ENCODE data around the gene SLC5A12.

SLC5A12 gene

DNA sequence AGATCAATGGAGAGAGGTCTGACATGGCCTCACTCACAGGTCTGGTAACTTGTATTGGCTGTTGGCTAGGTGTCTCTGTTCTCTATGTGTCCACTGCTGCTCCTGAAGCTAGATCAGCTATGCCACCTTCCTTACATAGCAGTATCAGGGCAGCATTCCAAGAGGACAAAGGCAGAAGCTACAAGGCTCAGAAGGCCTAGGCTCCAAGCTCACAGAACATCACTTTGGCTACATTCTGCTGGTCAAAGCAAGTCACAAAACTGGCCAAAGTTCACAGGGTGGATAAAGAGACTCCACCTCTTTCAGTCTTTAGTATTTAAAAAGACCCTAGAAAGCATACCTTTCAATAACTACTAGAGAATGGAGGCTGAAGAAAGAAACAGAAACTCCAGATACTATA lies 4.1 kb downstream of the SLC5A12 start:
- no peak for TF ChIP-seq CTCF (IDR thresholded peaks at IDR 0.05; ENCODE audit: low read depth, low read length, missing control alignments)
- no peak overlapping the region for H3K27ac ChIP-seq
- in situ Hi-C loops (cut with HindIII; ENCODE audit: low pct_ligation_motif_present, low sequenced_read_pairs), result no loop called here
- H3K27me3 ChIP-seq (replicated peaks), result no peaks in the 10 kb centered on the region
- DNase-seq, result no peak
- H3K36me3 ChIP-seq (replicated peaks), result no peaks in the 10 kb centered on the region
- no peak overlapping the region for H3K4me3 ChIP-seq (ENCODE audit: low read depth, low read length)

GRCh38 chr11:26715133-26715532 lies 6.7 kb downstream of the SLC5A12 start:
- in situ Hi-C loops (cut with HindIII; ENCODE audit: low pct_ligation_motif_present, low sequenced_read_pairs), result no loop called here
- Histone ChIP-seq H3K4me3 (ENCODE audit: low read depth, low read length) (no peak overlapping the region), H3K36me3 (replicated peaks) (no peaks in the 10 kb centered on the region), H3K27me3 (replicated peaks) (no peaks in the 10 kb centered on the region), H3K27ac (no peak overlapping the region)
- TF ChIP-seq CTCF (IDR thresholded peaks at IDR 0.05; ENCODE audit: low read depth, low read length, missing control alignments), result no peak
- DNase-seq, result no peak

DNA sequence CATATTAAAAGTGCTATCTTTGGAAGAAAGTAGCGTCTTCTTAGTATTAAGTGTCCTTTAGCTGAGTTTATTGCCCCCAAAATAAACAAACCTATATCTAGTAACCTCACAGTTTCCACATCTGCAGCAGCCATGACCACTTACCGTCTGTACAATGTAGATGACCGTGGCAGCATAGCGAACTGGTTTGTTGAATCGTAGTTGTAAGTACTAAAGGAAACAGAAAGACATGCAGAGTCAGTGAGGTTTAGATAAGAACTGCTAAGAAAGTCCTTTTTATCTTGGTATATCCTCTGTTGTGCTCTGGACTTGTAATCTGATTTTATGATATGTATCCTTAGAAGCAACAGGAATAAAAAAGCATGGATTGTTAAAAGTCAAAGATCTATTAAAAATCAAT lies 9.4 kb downstream of the SLC5A12 start:
- in situ Hi-C loops (cut with HindIII; ENCODE audit: low pct_ligation_motif_present, low sequenced_read_pairs), result no loop called here
- Histone ChIP-seq H3K36me3 (replicated peaks) (no peaks in the 10 kb centered on the region), H3K27me3 (replicated peaks) (no peaks in the 10 kb centered on the region), H3K27ac (no peak overlapping the region), H3K4me3 (ENCODE audit: low read depth, low read length) (no peak overlapping the region)
- no peak for TF ChIP-seq CTCF (IDR thresholded peaks at IDR 0.05; ENCODE audit: low read depth, low read length, missing control alignments)
- no peak for DNase-seq

DNA sequence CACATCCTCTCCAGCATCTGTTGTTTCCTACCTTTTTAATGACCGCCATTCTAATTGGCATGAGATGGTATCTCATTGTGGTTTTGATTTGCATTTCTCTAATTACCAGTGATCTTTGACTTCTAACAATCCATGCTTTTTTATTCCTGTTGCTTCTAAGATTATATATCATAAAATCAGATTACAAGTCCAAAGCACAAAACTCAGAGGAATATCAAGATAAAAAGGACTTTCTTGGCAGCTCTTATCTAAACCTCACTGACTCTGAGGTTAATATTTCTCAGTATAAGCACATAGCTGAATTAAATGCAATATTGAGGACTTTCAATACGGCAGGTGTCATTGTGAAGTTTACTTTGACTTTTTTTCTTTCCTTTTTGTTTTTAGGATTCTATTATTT lies 11.4 kb downstream of the SLC5A12 start:
- no peak for TF ChIP-seq CTCF (IDR thresholded peaks at IDR 0.05; ENCODE audit: low read depth, low read length, missing control alignments)
- DNase-seq, result no peak
- H3K36me3 ChIP-seq (replicated peaks), result no peaks in the 10 kb centered on the region
- H3K4me3 ChIP-seq (ENCODE audit: low read depth, low read length), result no peak overlapping the region
- H3K27ac ChIP-seq, result no peak overlapping the region
- in situ Hi-C loops (cut with HindIII; ENCODE audit: low pct_ligation_motif_present, low sequenced_read_pairs), result no loop called here
- H3K27me3 ChIP-seq (replicated peaks), result no peaks in the 10 kb centered on the region

DNA sequence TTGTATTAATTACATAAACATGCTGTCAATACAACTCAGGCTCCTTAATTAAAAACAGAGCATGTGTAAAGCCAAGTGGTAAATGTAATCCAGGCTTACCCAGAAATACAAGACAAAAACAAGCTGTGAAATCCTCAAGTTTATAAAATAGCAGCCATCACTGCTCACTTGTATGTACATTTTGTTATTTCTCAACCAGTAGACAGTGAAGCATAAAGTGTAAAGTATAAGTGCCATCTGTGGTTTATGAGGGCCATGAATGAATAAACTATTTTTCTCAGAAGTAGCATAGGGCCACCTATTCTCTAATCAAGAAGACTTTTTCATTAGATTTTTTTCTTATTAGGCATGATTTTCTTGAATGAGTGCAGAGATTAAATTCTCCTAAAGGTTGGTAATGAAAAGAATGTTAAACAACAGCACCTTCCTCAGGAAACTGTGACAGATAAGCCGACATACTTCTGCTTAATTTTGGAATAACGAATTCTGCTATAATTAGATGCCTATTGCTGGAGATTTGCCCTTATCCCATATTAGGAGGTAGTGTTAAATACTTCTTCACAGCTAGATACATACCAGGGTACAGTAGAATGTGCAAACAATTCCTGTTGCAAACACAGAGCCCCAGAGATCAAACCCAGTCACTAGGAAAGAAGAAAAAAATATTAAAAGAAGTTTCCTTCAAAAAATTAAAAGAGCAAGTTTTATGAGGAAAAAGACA lies 13.0 kb downstream of the SLC5A12 start:
- no peak for DNase-seq
- Histone ChIP-seq H3K27ac (no peak overlapping the region), H3K36me3 (replicated peaks) (no peaks in the 10 kb centered on the region), H3K4me3 (ENCODE audit: low read depth, low read length) (no peak overlapping the region), H3K27me3 (replicated peaks) (no peaks in the 10 kb centered on the region)
- no peak for TF ChIP-seq CTCF (IDR thresholded peaks at IDR 0.05; ENCODE audit: low read depth, low read length, missing control alignments)
- in situ Hi-C loops (cut with HindIII; ENCODE audit: low pct_ligation_motif_present, low sequenced_read_pairs), result no loop called here

- no peak for DNase-seq
- in situ Hi-C loops (cut with HindIII; ENCODE audit: low pct_ligation_motif_present, low sequenced_read_pairs), result no loop called here
- TF ChIP-seq CTCF (IDR thresholded peaks at IDR 0.05; ENCODE audit: low read depth, low read length, missing control alignments), result no peak
- no peaks in the 10 kb centered on the region for H3K36me3 ChIP-seq (replicated peaks)
- H3K27ac ChIP-seq, result no peak overlapping the region
- H3K27me3 ChIP-seq (replicated peaks), result no peaks in the 10 kb centered on the region
- no peak overlapping the region for H3K4me3 ChIP-seq (ENCODE audit: low read depth, low read length)
Observed at GRCh38 chr11:26706181-26706580, 15.7 kb downstream of the SLC5A12 start.
